ENCODE results near the gene RYK.
"Not testable (repeated sequence)": the region's sequence is repeated elsewhere in the genome, so short reads cannot be mapped to it uniquely, and the experiment has no call there.

Gene RYK

DNA sequence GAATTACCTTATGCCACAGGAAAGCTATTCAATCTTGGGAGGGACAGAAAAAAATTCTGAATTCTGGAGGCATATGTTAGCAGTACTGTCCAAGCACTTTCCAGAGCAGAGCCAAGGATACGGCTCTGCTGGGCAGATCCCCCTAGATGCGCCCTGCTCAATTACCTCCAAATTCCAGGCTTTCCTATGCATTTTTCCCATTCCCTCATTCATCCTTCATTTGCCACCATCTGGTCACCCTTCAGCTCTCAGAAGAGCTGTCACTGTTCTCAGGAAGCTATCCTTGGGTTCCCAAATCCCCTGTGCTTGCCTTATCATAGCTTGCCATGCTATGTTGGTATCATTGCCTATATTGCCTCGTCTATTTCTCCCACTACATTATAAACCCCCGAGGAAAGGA, 45.2 kb downstream of the RYK start:
- no peak overlapping the region for H3K4me3 ChIP-seq (ENCODE audit: low read depth, low read length)
- TF ChIP-seq, protein P1, sequence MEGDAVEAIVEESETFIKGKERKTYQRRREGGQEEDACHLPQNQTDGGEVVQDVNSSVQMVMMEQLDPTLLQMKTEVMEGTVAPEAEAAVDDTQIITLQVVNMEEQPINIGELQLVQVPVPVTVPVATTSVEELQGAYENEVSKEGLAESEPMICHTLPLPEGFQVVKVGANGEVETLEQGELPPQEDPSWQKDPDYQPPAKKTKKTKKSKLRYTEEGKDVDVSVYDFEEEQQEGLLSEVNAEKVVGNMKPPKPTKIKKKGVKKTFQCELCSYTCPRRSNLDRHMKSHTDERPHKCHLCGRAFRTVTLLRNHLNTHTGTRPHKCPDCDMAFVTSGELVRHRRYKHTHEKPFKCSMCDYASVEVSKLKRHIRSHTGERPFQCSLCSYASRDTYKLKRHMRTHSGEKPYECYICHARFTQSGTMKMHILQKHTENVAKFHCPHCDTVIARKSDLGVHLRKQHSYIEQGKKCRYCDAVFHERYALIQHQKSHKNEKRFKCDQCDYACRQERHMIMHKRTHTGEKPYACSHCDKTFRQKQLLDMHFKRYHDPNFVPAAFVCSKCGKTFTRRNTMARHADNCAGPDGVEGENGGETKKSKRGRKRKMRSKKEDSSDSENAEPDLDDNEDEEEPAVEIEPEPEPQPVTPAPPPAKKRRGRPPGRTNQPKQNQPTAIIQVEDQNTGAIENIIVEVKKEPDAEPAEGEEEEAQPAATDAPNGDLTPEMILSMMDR (IDR thresholded peaks at IDR 0.05; ENCODE audit: borderline replicate concordance, insufficient read depth, low read depth, low read length): no peak

DNA sequence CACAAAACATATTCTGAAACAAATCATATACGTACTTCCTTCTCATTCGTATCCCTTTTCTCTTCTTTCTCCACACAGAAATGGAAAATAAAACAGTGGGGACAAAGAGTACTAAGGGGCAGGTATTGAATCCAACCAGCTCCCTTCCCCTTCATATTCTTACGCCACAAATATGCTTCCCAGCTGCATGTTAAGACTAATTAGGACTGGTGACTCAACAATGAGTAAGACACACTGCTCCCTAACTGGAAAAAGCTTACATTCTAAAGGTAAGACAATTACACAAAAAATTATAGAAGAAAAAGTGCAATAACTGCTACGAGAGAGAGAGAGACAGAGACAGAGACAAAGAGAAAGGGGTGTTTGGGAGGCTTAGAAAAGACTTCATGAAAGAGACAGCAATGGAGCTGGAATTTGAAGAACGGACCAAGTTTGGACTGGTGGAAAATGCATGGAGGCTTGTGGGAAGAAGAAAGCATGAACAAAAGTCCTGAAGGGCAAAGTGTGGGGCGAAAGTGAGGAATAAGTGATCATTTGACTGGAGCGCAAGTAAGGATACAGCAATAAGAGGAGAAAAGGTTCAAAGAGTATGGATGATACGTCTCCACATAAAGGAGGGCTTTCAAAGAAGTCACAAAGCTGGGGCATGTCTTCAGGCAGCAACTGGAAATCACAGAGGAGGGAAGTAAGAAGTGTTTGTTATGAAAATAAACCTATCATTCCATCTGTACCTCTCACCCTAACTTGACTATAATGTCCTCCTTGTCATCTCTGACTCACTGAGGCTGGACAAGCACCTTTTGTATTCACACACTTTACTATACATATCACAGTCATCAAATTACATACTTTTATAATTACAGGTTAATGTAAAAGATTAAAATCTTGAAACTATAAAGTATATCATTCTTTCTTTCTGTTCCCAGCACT, 49.2 kb downstream of the RYK start:
- H3K4me3 ChIP-seq (ENCODE audit: low read depth, low read length): no peak overlapping the region
- TF ChIP-seq, protein P1 (IDR thresholded peaks at IDR 0.05; ENCODE audit: borderline replicate concordance, insufficient read depth, low read depth, low read length): no peak

DNA sequence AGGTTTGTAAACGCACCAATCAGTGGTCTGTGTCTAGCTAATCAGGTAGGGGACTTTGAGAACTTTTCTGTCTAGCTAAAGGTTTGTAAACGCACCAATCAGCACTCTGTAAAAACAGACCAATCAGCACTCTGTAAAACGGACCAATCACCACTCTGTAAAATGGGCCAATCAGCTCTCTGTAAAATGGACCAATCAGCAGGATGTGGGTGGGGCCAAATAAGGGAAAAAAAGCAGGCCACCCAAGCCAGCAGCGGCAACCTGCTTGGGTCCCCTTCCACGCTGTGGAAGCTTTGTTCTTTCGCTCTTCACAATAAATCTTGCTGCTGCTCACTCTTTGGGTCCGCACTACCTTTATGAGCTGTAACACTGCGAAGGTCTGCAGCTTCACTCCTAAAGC, 50.8 kb downstream of the RYK start:
- not testable (repeated sequence) for H3K4me3 ChIP-seq (ENCODE audit: low read depth, low read length)

DNA sequence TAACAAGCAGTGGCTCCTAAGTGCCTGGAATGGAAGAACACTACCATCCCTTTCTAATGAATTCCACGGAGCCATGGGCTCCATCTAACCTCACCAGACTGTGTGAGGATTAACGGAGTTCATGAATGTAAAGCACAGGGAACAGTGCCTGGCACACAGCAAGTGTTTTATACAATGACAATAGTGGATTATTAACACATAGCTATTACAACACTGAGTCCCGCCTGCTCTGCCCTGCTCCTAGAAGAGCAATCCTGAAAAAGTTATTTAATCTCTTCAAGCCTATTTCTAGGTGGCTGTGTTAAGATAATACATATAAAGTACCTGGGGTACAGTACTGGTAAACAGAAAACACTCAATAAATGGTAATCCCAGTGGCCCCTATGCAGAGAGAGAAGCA, 51.4 kb downstream of the RYK start:
- no peak overlapping the region for H3K4me3 ChIP-seq (ENCODE audit: low read depth, low read length)
- TF ChIP-seq, protein P1 (IDR thresholded peaks at IDR 0.05; ENCODE audit: borderline replicate concordance, insufficient read depth, low read depth, low read length): no peak

DNA sequence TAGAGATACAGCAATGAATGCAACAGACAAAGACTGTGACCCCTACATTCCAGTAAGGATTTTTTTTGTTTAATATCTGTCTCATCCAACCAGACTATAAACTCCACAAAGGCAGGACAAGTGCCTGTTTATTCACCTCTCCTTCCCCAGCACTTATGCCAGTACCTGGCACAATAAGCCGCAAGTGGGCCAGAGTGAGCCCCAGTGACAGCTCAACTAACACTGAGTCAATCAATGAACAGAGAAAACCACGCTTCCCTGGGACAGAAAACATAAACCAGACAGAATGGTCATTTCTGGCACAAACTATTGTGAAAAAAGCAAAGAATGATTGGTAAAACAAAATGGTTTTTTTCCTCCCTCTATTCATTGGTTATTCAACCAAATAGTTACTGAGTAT, 52.2 kb downstream of the RYK start:
- TF ChIP-seq, protein P1 (IDR thresholded peaks at IDR 0.05; ENCODE audit: borderline replicate concordance, insufficient read depth, low read depth, low read length): no peak
- H3K4me3 ChIP-seq (ENCODE audit: low read depth, low read length): no peak overlapping the region

DNA sequence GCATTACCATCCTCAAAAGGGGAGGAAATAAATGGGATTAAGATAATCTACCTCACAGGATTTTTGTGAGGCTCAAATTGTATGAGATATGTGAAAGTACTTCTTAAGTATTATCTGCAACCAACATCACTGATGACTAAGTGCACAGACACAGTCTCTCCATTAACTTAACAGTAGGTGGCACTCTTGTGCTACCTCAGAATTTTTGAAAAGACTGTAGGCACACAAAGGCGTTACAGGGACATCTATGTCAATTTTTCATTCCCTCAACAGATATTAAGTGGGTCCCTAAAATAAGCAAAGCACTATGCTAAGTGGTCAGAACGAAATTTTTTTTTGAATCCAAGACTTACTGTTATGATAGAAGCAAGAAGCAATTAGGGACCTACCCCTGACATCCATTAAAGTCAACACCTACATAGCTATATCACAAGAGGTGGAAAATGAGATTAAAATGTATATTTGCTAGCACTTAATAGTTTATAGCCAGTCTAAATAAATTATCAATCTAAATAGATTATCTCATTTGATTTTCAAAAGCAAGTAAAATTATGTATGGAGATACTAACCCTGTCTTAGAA, 52.9 kb downstream of the RYK start:
- TF ChIP-seq, protein P1 (IDR thresholded peaks at IDR 0.05; ENCODE audit: borderline replicate concordance, insufficient read depth, low read depth, low read length): peak; percentile 62
- no peak overlapping the region for H3K4me3 ChIP-seq (ENCODE audit: low read depth, low read length)

DNA sequence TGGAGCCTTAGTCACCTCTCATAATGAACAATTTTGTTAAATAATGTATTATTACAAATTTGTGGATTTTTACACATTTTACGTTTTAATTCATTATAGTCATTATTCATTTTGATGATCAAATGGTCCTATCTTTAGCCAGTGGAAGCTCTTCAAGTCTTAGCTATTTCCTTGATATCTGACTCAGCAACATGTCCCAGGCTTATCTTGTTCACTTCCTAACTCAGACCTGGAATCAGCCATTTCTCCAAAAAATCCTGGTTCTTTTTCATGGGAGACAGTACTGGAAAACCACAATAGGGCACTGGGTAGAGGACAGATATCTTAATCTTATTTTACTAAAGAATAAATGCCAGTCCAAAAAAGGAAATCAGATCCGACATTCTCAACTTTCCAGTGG, 56.4 kb downstream of the RYK start:
- H3K4me3 ChIP-seq (ENCODE audit: low read depth, low read length): no peak overlapping the region
- TF ChIP-seq, protein P1 (IDR thresholded peaks at IDR 0.05; ENCODE audit: borderline replicate concordance, insufficient read depth, low read depth, low read length): no peak

All from GM12875 (cell line).